Embryonic facial prominence (tissue), 1 donor: ENCODE data around the gene RASA3.
"Not testable (repeated sequence)": the region's sequence is repeated elsewhere in the genome, so short reads cannot be mapped to it uniquely, and the experiment has no call there.

Experiments
- DNase-seq: peaks from one replicate; pipeline ENCODE4 v3.0.0-alpha.2; 2016; ENCODE audit errors: extremely low spot score

RASA3 gene

GRCh38 chr13:114132419-114133121 lies at the start of gene RASA3:
Gene RASA3, minus strand, starts transcription at chr13:114132623. Its CDS starts 134 bp downstream, at chr13:114132489.
- DNase-seq: peak; percentile 38

GRCh38 chr13:114179087-114179658 lies 46.8 kb upstream of the RASA3 start, which contains the start of gene CFAP97D2:
Gene CFAP97D2, plus strand, starts transcription at chr13:114179257. Its CDS starts 74 bp downstream, at chr13:114179331.
- no peak for DNase-seq

GRCh38 chr13:114177245-114178010 lies 45.0 kb upstream of the RASA3 start:
- DNase-seq: no peak

DNA sequence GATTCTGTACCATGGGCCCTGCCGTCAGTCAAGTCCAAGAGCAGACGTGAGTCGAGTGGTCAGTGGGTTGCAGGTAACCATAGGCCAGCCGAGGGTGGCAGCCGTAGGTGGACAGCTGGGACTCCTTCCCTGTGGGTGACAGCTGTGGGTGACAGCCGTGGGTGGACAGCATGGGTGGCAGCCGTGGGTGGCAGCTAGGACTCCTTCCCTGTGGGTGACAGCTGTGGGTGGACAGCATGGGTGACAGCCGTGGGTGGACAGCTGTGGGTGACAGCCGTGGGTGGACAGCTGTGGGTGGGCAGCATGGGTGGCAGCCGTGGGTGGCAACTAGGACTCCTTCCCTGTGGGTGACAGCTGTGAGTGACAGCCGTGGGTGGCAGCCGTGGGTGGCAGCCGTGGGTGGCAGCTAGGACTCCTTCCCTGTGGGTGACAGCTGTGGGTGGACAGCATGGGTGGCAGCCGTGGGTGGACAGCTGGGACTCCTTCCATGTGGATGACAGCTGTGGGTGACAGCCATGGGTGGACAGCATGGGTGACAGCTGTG lies 44.0 kb upstream of the RASA3 start:
- DNase-seq: not testable (repeated sequence)

GRCh38 chr13:114174529-114174961 lies 42.1 kb upstream of the RASA3 start:
- DNase-seq: no peak

GRCh38 chr13:114173745-114174144 lies 41.3 kb upstream of the RASA3 start:
- no peak for DNase-seq

- no peak for DNase-seq
Observed at GRCh38 chr13:114173272-114173671, 40.8 kb upstream of the RASA3 start.

GRCh38 chr13:114167885-114168284 lies 35.5 kb upstream of the RASA3 start:
- no peak for DNase-seq

DNA sequence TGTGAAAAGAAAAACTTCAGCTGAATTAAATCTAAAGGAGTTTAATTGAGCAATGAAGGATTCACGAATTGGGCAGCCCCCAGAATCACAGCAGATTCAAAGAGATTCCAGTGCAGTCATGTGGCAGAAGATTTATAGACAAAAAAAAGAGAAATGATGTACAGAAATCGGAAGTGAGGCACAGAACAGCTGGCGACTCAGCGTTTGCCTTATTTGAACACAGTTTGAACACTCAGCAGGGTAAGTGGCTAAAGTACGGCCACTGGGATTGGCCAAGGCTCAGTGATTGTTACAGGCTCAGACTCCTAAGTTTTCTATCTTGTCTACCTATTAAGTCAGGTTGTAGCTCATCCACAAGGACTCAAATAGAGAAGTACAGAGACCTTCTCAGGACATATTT lies 35.0 kb upstream of the RASA3 start:
- DNase-seq: no peak

GRCh38 chr13:114166381-114167131 lies 34.1 kb upstream of the RASA3 start:
- DNase-seq: no peak

DNA sequence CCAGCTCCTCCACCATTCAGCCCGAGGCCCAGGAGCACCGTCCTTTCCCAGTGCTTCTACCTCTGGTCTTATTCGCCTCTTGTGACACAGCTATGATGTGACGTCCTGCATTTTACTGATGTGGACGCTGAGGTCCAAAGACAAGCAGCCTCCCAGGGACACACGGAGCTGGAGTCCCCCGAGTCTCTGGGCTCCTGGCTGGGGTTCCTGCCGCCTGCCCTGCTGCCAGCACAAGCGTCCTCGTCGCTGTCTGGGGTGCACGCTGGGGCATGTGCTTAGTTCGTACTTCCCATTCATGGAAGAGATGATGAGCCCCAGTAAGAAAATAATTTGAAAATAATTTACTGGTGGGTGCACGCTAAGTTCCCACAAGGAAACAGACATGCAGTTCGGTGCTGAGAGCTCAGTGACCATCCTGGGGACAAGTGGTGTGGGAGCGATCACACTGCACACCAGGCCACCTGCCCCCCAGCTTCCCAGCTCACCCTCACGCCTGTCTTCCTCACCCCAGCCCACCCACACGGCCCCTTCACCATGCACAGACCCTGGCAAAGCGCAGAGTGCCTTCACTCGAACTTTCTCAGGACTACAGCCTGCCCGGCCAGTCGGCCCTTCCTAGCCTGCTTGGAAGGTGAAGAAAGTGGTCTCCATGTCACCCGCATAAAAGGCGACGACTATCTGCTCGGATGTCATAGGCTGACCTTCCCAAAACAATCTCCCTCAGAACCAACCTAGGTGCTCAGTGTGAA lies 32.4 kb upstream of the RASA3 start:
- no peak for DNase-seq

GRCh38 chr13:114164053-114164452 lies 31.6 kb upstream of the RASA3 start:
- no peak for DNase-seq

DNA sequence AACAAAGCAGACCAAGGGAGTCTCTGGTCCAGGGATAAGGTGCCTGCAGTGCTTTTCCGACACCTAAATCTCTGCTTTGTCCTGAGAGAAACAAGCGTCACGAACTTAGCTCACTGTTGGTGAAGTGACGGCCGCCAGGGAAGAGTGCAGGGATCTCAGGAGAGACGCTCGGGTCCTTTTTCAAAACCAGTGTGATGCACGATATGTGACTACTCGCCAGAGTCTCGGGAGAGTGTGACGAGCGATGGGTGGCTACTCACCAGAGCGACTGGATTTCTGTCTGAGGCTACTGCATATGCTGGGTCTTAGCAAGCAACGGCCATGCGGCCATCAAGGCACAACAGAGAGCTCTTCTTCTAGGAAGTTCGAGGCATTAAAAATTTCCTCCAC lies 30.1 kb upstream of the RASA3 start:
- no peak for DNase-seq

- no peak for DNase-seq
Observed at GRCh38 chr13:114161644-114162532, 29.5 kb upstream of the RASA3 start.

- no peak for DNase-seq
Observed at GRCh38 chr13:114161028-114161556, 28.7 kb upstream of the RASA3 start.

GRCh38 chr13:114158869-114159666 lies 26.6 kb upstream of the RASA3 start:
- DNase-seq: not testable (repeated sequence)

- no peak for DNase-seq
Observed at GRCh38 chr13:114157869-114158495, 25.6 kb upstream of the RASA3 start.
